ENCODE results near the gene DCN.

Gene DCN

DNA sequence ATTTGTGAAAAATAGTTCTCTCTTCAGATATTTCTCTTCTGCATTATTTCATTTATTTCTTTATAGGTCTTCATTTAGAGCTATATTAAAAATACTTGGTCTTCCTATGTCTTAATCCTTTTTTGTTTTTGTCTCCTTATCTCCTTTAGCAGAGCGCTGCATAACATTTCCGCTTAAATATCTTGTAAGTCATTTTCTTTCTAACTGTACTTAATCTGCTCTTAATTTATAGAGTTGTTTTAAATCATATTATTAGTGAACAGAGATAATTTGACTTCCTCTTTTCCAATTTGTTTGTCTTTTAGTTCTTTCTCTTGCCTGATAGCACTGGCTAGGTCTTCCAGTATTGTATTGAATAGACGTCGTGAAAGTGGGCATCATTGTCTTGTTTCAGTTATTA is 89.3 kb downstream of the DCN start:
- Histone ChIP-seq H3K4me1 (ENCODE audit: low read length) (peaks cover 10% of the 10 kb centered on the region; the same call in 1 of the 2 replicates), H3K9ac (ENCODE audit: low read length) (no peak overlapping the region), H4K20me1 (ENCODE audit: insufficient read depth, low read length) (no peaks in the 10 kb centered on the region), H3K4me3 (ENCODE audit: low read length) (no peak overlapping the region), H3K4me2 (ENCODE audit: low read length) (no peak overlapping the region), H3K27me3 (ENCODE audit: low read depth, low read length) (no peaks in the 10 kb centered on the region), H3K79me2 (ENCODE audit: low read length) (no peaks in the 10 kb centered on the region), H3K9me3 (ENCODE audit: insufficient read depth, low read length) (peaks cover 12% of the 10 kb centered on the region; the same call in 1 of the 2 replicates), H2AFZ (ENCODE audit: low read depth, low read length) (no peak overlapping the region), H3K36me3 (replicated peaks; ENCODE audit: low read depth, low read length) (no peaks in the 10 kb centered on the region), H3K27ac (ENCODE audit: low read length) (no peak overlapping the region)
- TF ChIP-seq, protein P1, sequence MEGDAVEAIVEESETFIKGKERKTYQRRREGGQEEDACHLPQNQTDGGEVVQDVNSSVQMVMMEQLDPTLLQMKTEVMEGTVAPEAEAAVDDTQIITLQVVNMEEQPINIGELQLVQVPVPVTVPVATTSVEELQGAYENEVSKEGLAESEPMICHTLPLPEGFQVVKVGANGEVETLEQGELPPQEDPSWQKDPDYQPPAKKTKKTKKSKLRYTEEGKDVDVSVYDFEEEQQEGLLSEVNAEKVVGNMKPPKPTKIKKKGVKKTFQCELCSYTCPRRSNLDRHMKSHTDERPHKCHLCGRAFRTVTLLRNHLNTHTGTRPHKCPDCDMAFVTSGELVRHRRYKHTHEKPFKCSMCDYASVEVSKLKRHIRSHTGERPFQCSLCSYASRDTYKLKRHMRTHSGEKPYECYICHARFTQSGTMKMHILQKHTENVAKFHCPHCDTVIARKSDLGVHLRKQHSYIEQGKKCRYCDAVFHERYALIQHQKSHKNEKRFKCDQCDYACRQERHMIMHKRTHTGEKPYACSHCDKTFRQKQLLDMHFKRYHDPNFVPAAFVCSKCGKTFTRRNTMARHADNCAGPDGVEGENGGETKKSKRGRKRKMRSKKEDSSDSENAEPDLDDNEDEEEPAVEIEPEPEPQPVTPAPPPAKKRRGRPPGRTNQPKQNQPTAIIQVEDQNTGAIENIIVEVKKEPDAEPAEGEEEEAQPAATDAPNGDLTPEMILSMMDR (IDR thresholded peaks at IDR 0.05; ENCODE audit: low read depth, low read length), result no peak
- TF ChIP-seq EZH2phosphoT487 (IDR thresholded peaks at IDR 0.05; ENCODE audit: low read depth), result no peak

DNA sequence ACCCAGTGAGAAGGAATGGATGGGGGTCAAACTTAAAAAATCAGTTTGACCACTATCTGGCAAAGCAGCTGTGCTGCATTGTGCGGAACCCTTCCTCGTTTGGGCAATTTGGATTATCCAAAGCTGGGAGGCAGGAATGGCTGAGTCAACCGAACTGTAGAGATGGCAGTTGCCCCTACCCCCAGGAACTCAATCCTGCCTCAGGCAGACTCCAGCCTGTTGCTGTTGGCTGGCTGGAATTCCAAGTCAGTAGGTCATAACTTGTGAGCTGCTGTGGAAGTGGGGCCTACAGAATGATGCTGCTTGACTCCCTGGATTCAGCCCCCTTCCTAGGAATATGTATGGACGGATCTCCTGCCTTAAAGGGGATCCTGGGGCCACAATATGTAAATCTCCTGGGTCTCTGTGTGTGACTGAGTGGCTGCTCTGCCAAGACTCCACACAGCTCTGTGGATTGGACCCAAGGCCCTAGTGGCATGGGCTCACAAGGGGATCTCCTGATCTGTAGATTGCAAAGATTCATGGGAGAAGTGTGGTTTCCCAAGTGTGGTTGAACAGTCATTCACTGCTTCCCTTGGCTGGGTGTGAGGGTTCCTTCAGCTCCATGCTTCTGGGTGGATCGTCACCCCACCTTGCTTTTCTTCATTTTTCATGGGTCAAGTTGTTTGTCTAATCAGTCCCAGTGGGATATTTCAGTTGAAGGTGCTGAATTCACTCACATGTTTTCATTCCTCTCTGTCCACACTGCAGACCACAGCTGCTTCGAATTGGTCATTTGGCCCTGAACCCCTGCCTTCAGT is 90.5 kb downstream of the DCN start:
- Histone ChIP-seq H3K9me3 (ENCODE audit: insufficient read depth, low read length) (peaks cover 12% of the 10 kb centered on the region; the same call in 1 of the 2 replicates), H4K20me1 (ENCODE audit: insufficient read depth, low read length) (no peaks in the 10 kb centered on the region), H2AFZ (ENCODE audit: low read depth, low read length) (no peak overlapping the region), H3K36me3 (replicated peaks; ENCODE audit: low read depth, low read length) (no peaks in the 10 kb centered on the region), H3K4me3 (ENCODE audit: low read length) (no peak overlapping the region), H3K4me2 (ENCODE audit: low read length) (no peak overlapping the region), H3K9ac (ENCODE audit: low read length) (no peak overlapping the region), H3K4me1 (ENCODE audit: low read length) (peaks cover 6% of the 10 kb centered on the region; the same call in 1 of the 2 replicates), H3K27me3 (ENCODE audit: low read depth, low read length) (no peaks in the 10 kb centered on the region), H3K27ac (ENCODE audit: low read length) (no peak overlapping the region), H3K79me2 (ENCODE audit: low read length) (no peaks in the 10 kb centered on the region)
- TF ChIP-seq, protein P1 (IDR thresholded peaks at IDR 0.05; ENCODE audit: low read depth, low read length), result no peak
- no peak for TF ChIP-seq EZH2phosphoT487 (IDR thresholded peaks at IDR 0.05; ENCODE audit: low read depth)
